GM18861 (cell line): Measurements from ENCODE around the gene NPC1.

ENCODE experiments used
- ATAC-seq: cut with Tn5 transposase; IDR thresholded peaks from one replicate; pipeline ENCODE4 v1.9.1; 2021; ENCODE audit not compliant: unreplicated experiment

Gene NPC1

GRCh38 chr18:23550898-23551297, 35.4 kb downstream of the NPC1 start:
- no peak for ATAC-seq

- ATAC-seq: no peak
Observed at GRCh38 chr18:23548719-23549118, 37.6 kb downstream of the NPC1 start.

- no peak for ATAC-seq
Observed at GRCh38 chr18:23548275-23548674, 38.0 kb downstream of the NPC1 start.

GRCh38 chr18:23547846-23548245, 38.5 kb downstream of the NPC1 start:
- ATAC-seq: no peak

GRCh38 chr18:23547306-23547705, 39.0 kb downstream of the NPC1 start:
- ATAC-seq: no peak

- no peak for ATAC-seq
Observed at GRCh38 chr18:23545247-23545789, 41.0 kb downstream of the NPC1 start.

- ATAC-seq: no peak
Observed at GRCh38 chr18:23542461-23542860, 43.8 kb downstream of the NPC1 start.

- no peak for ATAC-seq
Observed at GRCh38 chr18:23541349-23542093, 44.8 kb downstream of the NPC1 start.

- peak; percentile 59 for ATAC-seq
Observed at GRCh38 chr18:23540867-23541266, 45.4 kb downstream of the NPC1 start.

GRCh38 chr18:23539911-23540525, 46.3 kb downstream of the NPC1 start:
- no peak for ATAC-seq

GRCh38 chr18:23539296-23539695, 47.0 kb downstream of the NPC1 start:
- ATAC-seq: no peak

- no peak for ATAC-seq
Observed at GRCh38 chr18:23538870-23539269, 47.4 kb downstream of the NPC1 start.

- ATAC-seq: no peak
Observed at GRCh38 chr18:23538001-23538400, 48.3 kb downstream of the NPC1 start.

- ATAC-seq: no peak
Observed at GRCh38 chr18:23537274-23537673, 49.0 kb downstream of the NPC1 start.

GRCh38 chr18:23536204-23536603, 50.1 kb downstream of the NPC1 start:
- ATAC-seq: no peak

GRCh38 chr18:23534276-23534675, 52.0 kb downstream of the NPC1 start:
- ATAC-seq: no peak

GRCh38 chr18:23532848-23533247, 53.5 kb downstream of the NPC1 start:
- ATAC-seq: no peak

GRCh38 chr18:23531912-23532311, 54.4 kb downstream of the NPC1 start:
- ATAC-seq: no peak

GRCh38 chr18:23530195-23530594, 56.1 kb downstream of the NPC1 start:
- no peak for ATAC-seq

- ATAC-seq: no peak
Observed at GRCh38 chr18:23529604-23530003, 56.7 kb downstream of the NPC1 start.

- ATAC-seq: no peak
Observed at GRCh38 chr18:23528580-23529472, 57.5 kb downstream of the NPC1 start.
